ENCODE data around the gene NR5A2.
A peak's percentile ranks its signal among the peaks of the same experiment; 100 is the strongest.

Gene NR5A2

DNA sequence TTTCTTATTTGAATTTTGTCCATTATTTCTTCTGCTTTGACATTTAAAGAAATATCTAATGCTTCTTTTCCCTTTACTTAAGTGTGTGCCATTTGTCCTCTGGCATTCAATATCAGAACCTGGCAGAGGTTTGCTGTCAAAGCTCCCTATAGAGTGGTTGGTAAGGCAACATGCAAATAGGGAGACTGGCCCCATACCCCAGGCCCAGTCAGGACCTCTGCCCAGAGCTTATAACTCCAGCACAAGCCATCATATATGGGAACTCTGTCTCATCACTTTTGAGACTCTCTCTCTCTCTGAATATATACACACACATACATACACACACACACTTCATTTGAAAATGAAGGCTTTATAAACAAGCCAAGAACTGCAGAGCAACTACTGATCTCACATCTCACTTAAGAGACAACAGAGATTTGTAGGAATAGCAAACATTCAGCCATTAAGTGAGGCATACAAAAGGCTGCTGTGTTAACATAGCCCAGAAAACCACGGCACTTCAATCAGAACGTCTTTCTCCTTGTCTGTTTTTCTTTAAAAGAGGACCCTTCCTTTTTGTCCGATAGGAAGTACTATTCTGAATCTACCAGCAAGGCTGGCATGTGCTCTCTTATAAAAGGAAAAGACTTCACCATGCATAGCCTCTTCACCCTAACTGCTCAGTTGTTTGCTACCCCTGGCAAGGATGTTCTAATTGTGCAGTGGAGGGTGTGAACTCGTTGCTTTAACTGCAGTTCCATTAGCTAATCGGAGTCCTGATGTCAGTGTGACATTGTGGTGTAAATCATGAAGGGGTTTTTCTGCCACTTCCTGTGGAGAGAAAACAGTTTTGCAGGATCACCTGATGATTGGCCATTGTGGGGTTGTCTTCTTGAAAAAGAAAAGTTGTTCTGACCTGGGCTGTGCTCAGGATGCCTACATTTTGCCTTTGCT lies 101.7 kb downstream of the NR5A2 start:
- no peak for DNase-seq

DNA sequence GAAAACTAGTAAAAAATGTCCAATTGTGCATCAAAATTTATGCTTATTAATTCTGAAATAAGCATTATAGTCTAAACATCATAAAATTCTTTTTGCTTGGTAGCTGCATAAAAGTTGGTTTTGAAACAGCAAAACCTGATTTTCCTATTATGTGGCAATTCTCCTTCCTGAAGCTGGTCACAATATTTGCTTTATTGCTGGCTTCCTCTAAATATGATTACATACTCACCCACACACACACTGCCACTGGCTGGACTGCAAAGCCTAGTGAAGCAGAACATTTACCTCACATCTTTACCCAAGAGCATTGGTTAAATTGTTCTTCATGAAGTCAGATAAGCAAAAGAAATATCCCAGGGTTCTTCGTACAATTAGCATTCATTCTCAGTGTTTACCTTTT lies 103.0 kb downstream of the NR5A2 start:
- DNase-seq = no peak

DNA sequence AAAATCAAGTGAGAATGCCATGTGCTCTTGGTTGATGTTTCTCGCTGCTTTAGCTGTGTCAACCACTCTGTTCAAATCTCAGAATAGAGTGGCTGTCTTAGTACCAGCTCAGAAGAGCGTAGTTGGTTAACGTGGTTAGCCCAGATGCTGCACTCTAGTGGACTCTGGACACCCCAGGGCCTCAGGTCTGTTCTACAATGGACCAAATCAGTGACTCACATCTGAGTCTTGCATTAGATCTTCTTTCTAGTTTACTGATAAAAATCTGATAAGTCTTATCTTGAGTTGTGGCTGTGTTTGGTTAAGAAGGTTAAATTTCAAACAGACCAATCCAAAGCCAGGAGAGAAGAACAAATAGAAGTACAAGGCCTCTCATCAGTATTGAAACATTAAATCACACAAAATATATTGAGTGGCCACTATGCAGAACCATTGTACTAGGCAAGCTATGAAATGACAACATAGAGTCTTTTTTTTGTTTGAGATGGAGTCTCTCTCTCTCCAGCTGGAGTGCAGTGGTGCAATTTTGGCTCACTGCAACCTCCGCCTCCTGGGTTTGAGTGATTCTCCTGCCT lies 104.1 kb downstream of the NR5A2 start:
- no peak for DNase-seq

DNA sequence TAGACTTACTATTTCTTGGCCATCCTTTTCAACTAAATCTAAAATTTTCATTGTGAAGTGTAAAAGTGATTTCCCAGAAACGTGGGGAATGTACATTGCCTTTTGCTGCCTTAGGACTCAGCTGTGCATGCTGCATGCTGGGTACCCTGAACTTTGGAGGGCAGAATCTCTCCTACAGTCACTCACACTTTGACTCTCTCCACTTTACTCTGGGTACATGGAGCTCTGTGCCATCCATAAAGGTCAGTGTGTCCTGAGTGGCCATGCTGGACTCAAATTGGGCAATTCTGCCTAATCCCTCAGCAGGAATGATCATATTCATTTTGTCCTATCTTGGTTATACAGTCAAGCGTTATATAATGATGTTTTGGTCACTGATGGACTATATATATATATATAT lies 105.6 kb downstream of the NR5A2 start:
- DNase-seq = no peak

DNA sequence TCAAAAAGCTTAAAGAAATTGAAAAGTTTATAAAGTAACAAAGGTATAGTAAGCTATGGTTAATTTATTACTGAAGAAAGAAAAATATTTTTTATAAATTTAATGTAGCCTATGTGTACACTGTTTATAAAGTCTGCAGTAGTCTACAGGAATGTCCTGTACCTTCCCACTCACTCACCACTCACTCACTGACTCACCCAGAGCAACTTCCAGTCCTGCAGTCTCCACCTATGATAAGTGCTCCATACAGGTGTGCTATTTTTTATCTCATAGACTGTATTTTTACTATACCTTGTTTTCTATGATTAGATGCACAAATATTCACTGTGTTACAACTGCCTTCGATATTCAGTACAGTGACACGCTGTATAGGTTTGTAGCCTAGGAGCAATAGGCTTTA lies 106.6 kb downstream of the NR5A2 start:
- DNase-seq = no peak

DNA sequence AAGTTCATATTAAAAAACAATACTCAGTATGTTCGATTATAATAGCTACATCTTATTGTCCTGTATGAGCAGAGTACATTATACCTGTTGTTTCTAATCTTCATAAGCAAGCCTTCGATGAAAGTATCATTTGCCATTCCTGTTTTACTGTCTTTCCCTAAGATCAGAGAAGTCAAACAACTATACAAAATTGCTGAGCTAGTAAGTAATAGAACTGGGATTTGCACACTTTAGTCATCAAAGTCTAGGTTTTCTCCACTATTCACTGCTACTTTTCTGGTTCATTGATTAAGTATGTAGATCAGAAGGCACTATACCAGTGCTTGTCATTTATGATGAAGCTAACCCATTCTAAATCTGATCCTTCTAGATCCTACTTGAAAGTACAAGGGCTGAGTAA lies 108.9 kb downstream of the NR5A2 start:
- no peak for DNase-seq

DNA sequence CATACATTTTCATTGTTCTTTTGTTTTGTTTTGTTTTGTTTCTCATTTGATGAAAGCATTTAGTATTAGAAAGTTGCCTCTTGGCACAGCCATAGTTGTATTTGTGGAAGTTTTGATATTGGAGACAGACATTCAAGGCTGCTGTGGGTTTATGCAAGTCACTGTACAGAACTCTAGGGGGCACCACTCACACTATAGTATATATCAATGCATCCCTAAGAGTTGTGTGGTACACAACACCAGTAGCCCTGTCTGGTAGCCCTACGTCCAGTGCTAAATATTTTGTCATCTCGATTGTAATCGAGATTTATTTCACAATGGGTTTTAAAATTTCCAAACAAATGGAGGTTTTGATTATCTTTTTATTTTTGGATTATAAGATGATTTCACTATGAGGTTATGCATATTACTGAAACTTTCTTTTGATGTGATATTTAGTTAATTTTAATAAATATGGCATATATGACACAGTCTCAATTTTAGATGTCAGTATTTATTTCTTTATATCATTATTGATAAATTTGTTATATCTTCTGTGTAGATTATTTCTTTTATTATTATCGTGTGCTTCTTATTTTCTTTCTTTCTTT lies 112.2 kb downstream of the NR5A2 start:
- peak; percentile 42 for DNase-seq

DNA sequence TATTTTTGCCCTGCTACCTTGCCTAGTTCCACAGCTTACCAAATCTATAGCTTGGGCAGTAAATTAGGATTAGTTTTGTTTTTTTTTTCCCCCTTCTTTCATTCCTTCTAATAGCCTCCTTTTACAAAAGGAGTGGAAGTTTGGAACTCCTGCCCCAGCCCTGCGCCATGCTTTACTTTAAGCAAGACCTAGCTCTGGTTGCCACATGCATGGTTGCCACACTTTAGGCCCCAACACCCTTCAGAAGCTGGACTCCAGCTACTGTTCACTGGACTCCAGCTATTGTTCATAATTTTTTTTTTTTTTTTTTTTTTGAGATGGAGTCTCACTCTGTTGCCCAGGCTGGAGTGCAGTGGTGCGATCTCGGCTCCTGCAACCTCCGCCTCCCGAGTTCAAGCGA lies 115.8 kb downstream of the NR5A2 start:
- no peak for DNase-seq

DNA sequence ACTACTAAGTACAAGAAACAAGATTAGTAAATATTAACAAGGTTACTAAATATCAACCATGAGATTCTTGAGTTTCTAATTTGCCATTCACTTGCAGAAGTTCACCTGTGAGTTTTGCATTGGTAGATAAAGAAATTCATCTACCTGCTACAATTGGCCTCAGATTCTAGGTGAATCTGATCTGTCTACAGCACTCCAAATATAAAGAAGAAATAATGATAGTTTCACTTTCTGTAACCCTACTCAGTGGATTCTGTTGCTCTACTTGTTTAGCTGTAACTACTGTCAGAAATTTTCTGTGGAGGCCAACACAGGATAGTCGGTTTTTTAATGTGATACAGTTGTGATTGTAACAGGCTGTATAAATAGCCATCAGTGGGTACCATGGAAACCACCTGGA lies 118.6 kb downstream of the NR5A2 start:
- DNase-seq = no peak

DNA sequence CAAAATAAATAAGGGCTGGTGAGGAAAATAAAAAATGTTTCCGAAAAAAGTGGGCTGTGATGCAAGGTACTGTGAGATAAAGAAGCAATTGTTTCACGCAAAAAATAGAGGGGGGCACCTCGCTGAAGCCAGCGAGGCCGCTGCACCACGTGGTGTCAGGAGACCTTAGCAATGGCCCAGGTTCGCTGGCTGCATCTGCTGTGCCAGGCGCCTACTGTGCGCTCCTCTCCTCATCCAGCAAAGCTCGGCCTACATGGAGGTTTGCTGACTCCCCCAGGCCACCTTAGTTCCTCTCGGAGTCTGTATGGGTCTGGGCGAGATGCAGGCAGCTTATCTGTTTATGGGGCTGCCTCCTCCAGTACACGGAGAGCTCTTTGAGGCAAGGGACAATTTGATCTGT lies 119.6 kb downstream of the NR5A2 start:
- no peak for DNase-seq

DNA sequence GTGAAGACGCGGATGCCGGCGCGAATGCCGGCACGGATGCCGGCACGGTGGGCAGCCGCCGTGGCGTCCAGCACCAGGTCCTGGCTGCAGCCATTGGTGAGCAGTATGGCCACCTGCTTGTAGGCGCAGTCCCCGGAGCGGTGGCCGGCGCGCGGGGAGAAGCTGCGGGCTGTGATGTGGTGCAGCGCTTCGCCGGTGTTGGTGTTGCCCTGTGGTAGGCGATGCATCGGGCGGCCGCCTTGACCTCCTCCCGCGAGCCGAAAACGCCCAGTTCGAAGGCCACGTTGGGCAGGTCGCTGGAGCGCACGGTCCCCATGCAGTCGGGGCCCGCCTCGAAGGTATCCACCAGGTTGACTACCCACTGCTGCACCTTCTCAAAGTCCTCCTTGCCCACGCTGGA lies 120.2 kb downstream of the NR5A2 start:
- DNase-seq = no peak

DNA sequence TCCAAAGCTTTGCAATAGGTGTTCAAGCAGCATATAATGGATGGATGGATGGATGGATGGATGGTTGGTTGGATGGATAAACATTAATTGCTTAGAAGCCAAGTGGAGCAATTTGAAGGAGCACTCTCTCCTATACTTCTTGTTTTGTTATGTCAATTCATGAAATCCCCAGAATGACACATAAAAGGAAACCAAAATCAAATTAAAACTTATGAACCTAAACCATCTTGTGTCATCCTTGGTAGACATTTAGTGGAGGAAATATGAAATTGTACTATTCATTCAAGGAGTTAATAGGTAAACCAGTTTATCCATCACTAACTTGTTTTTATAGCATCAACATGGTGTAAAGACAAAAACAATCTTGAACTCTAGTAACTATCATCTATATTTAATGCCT lies 122.5 kb downstream of the NR5A2 start:
- no peak for DNase-seq

DNA sequence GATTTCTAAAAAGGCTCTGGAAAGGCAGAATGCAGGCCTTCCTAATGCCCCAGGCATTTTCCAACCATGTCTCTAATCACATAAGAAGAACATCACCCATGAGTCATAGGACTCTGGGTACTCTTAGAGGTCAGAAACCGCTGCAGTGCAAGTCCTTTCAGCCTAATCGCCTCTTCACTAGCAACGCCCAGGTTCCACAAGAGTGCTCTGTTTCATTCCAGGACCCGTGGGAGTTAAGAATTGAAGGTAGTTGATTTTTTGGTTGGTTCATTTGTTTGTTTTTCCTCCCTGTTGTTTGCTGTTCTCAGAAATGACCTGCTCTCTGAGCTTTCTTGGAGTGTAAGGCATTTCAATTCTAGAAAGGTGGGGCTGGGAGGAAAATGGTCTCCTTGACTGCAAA lies 123.2 kb downstream of the NR5A2 start:
- DNase-seq = no peak

DNA sequence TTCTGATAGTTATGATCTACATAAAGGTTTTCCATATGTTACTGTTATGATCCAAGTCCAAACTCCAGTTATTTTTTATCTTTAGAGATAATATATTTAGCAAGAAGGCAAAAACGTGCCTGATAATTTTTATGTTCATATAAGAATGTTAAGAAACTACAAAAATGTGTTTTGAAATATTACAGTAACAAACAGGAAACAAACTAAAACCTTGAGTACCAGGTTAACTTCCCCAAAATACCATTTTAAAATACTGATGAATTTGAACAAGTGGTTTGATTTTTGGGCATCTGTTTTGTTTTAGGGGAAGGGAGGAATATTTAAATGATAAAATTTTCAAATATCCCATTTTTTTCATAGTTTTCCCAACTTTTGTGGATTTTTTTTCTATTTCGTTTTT lies 124.8 kb downstream of the NR5A2 start:
- no peak for DNase-seq

DNA sequence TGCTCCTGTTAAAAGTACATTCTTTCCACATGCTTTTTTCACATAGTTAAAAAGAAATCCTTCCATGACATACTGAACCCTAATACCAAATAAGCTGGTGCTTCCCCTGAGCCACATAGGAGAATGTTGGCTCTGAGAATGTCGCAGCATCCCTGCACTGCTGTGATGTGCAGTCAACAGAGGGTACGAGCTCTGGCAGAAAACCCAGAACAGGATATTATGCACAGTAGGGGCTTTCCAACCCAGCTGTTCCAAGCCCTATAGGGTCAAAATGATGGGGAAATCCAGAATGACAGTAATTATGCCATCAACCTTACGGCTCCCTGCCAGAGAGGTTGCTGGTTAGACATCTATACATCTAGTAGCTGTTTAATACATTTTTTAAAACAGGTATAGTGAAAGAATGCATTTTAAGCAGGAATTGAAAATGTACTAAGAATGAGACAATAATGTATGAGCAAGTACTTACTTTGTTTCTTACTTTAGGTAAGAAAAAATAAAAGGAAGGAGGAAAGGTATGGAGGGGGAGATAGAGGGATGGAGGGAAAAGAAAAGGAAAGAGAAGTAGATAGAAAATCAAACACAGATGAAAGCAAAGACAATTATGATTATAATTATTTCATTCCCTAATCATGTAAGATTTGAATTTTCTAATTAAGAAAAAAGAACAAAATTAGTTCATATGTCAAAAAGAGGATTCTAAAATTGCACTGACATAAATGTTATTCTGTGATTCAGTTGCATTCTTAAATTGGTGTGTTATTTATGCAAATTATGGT lies 126.0 kb downstream of the NR5A2 start:
- no peak for DNase-seq

DNA sequence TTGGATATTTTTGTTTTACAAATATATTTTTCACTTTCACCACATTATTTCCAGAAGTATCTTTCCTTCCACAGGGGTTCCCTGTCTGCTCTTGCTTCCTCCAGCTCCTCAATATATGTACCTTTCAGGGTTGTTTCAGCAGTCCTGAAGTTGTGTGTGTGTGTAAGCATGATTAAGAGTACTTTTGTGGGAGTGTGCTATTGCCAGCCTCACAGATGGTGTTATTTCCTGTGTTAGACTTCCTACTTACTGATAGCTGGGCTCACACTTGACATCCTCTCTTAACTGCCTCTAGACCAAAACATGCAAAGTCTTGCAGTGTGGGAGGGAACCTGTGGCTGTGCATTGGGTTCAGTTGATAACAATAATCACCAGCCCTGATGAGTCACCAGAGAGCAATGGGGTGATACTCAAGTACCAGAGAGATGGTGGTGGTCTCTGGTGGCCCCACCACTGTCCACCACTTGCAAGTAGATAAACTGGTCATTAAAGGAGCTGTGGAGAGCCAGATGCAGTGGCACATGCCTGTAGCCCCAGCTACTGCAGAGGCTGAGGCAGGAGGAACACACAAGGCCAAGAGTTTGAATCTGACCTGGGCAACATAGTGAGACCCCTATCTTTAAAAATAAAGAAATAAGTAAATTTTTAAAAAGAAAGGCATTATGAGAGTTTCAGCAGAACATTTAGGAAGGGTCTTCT lies 126.7 kb downstream of the NR5A2 start:
- peak; percentile 43 for DNase-seq

DNA sequence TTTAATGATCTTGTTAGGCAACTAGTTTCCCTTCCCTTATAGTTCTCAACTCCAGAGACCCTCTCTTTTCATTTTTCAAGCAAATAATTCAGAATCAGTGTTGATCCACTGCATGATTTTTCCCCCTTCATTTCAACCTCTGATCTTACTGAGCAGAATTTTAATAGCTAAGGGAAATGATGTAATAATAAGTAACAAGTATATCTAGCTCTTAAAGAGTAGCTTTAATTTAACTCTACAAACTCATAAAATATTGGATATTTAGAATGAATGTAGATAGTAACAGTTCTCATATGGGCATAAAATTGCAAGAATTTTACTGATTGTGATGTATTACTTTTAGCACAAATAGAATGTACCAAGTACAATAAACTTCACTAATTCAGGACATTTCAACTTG lies 130.2 kb downstream of the NR5A2 start:
- no peak for DNase-seq

DNA sequence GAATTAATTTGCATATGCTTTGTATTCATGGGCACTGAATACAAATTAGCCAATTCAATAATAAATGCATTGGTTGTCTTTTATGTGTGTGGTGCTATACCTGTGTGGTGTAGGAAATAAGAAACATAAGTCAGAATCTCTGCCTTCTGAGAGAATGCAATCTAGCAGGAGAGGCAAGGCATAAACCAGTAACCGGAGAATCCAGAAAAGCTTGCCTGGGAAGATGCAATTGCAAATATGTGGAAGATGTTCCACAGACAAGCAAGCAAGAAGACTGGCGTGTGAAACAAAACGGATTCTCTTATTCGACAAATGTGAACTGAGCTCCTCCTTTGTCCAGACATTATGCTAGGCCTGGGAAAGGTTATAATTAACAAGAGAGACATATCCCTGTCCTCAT lies 134.3 kb downstream of the NR5A2 start:
- DNase-seq = no peak

DNA sequence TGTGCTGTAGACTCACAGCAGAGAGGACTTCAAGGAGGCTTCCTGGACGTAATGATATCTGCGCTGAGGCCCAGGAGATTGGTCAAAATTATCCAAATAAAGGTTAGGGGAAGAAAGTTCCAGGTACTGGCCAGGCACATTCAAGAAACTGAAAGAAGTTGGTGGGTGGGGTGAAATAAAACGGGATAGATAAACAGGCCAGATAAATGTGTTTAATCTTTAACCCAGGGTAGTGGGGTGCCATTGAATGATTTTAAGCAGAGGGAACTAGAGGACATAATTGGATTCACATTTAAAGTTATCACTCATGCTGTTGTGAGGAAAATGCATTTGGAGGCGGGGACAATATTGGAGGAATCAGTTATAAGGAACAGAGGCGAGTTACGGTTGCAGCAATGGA lies 134.7 kb downstream of the NR5A2 start:
- no peak for DNase-seq

DNA sequence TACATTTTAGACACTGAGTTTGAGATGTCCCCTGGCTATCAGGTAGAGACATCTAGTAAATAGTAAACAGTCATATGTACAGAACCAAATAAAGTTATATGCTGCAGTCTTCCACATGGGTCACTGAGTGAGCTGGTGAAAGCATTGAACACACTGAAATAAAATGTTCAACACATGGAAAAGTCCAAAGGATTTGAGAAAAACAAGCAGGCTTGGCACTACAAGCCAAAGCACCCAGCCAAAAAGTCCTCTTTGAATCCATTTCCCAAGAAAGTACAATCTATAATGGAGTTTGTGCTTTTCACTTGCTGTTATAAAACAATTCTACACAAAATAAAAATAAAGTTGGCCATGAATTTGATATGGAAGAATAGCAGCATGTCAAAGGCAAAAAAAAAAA lies 135.4 kb downstream of the NR5A2 start:
- DNase-seq = no peak

DNA sequence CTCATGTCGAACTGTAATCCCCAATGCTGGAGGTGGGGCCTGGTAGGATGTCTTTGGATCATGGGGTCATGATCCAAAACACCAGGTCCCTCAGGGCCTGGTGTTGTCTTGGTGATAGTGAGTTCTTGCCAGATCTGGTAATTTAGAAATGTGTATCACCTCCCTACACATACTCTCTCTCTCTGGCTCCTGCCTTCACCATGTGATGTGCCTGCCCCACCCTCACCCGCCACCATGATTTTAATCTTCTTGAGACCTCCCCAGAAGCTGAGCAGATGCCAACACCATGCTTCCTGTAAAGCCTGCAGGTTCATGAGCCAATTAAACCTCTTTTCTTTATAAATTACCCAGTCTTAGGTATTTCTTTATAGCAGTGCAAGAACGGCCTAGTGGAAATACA lies 136.4 kb downstream of the NR5A2 start:
- no peak for DNase-seq

DNA sequence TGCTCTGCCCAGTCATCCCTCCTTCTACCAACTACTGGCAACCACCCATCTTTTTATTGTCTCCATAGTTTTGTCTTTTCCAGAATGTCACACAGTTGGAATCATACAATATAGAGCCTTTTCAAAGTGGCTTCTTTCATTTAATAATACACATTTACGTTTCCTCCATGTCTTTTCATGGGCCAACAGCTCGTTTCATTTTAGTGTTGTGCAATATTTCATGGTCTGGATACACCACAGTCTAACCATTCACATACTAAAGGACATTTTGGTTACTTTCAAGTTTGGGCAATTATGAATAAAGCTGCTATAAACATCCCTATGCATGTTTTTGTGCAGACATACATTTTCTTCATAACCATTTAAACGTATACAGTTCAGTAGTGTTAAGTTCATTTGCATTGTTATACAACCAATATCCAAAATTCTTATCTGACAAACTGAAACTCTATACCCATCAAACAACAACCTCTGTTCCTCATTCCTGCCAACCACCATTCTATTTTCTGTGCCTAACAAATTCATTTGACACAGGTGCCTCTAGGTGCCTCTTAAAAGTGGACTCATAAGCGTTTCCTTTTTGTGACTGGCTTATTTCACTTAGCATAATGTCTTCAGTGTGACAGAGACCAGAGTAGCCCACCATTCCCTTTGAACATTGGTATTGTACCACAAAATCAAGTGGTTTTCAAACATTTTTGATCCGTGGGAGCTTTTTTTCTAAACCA lies 138.1 kb downstream of the NR5A2 start:
- no peak for DNase-seq
